ENCODE data around the gene ARL6IP1. TPM values are rescaled to one million over a fixed set of nuclear protein-coding genes. Genes with fewer than 3 reads are reported as not detected.

The ARL6IP1 gene
- total RNA-seq, 6 donors from 2014 or later = 37.7 to 172 (median 105) TPM

DNA sequence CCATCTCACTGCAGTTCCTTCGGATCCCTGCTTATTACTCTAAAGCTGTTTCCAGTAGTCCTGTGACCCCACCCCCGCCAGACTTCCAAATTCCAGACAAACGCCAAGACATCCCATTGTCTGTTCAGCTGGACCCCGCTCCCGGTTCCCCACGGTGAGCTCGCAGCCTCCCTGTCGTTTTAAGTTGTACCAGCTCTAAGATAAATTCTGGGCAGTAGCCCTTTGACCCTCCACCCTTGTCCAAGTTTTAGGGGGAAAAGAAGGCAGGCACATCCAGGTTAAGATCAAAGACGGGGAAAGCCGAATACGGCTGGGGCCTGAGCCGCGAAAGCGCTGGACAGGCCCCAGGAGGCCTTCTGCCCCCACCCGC, 589 bp downstream of the ARL6IP1 start:
- no peak for DNase-seq

DNA sequence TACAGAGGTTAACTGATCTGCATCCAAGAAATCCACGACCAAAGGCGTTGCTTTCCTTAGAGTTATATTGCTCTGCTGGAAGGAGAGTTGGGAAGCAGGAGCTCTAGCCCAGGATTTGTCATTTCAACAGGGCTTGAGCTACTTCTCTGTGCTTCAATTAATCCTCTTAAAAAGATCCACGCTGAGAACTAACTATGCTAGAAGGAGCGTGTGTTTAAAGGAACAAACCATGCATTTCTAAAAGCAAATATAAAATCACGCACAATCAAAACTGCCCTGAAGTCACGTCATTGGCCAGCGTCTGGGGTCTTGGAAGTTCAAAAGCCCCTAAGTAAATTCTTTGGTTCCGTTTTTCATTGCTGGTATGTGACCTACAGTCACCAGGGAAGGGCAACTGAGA, 1.1 kb downstream of the ARL6IP1 start:
- 2 to 4% methylated on average over 8 of the region's 8 CpGs for WGBS, 2 donors
- no peak for ATAC-seq (ENCODE audit: low FRiP score in 2 of 2)
- no peak for DNase-seq
- Histone ChIP-seq H3K4me3 (peak overlapping the region; percentile 93 to 98 (median 96)), H3K9me3 (no peaks in the 10 kb centered on the region), H3K36me3 (peaks cover 0 to 21% (median 6%) of the 10 kb centered on the region in 4 donors), H3K27me3 (no peaks in the 10 kb centered on the region), H3K27ac (peak overlapping the region; percentile 91 to 98 (median 94)), H3K4me1 (peaks cover 19 to 44% (median 32%) of the 10 kb centered on the region in 4 donors)
- TF ChIP-seq POLR2A (IDR thresholded peaks at IDR 0.05) = no peak
- TF ChIP-seq EP300 (IDR thresholded peaks at IDR 0.05) = no peak
- no peak for TF ChIP-seq POLR2AphosphoS5 (IDR thresholded peaks at IDR 0.05)
- TF ChIP-seq, protein P1, sequence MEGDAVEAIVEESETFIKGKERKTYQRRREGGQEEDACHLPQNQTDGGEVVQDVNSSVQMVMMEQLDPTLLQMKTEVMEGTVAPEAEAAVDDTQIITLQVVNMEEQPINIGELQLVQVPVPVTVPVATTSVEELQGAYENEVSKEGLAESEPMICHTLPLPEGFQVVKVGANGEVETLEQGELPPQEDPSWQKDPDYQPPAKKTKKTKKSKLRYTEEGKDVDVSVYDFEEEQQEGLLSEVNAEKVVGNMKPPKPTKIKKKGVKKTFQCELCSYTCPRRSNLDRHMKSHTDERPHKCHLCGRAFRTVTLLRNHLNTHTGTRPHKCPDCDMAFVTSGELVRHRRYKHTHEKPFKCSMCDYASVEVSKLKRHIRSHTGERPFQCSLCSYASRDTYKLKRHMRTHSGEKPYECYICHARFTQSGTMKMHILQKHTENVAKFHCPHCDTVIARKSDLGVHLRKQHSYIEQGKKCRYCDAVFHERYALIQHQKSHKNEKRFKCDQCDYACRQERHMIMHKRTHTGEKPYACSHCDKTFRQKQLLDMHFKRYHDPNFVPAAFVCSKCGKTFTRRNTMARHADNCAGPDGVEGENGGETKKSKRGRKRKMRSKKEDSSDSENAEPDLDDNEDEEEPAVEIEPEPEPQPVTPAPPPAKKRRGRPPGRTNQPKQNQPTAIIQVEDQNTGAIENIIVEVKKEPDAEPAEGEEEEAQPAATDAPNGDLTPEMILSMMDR (IDR thresholded peaks at IDR 0.05) = no peak

More for the DNA sequence above, 589 bp downstream of the ARL6IP1 start:
- WGBS, 2 donors = 0 to 1% methylated on average over 8 to 15 of the region's 15 CpGs
- peaks cover 0 to 16% (median 4%) of the 10 kb centered on the region in 4 donors for H3K36me3 ChIP-seq
- H3K4me1 ChIP-seq = peaks cover 19 to 44% (median 32%) of the 10 kb centered on the region in 4 donors
- peak in 1 of 2 donors; percentile 6 for ATAC-seq (ENCODE audit: low FRiP score in 2 of 2)
- no peaks in the 10 kb centered on the region for H3K27me3 ChIP-seq
- no peaks in the 10 kb centered on the region for H3K9me3 ChIP-seq
- peak overlapping the region; percentile 91 to 98 (median 94) for H3K27ac ChIP-seq
- TF ChIP-seq, protein P1 (IDR thresholded peaks at IDR 0.05) = no peak
- TF ChIP-seq EP300 (IDR thresholded peaks at IDR 0.05) = no peak
- no peak for TF ChIP-seq POLR2AphosphoS5 (IDR thresholded peaks at IDR 0.05)
- TF ChIP-seq POLR2A (IDR thresholded peaks at IDR 0.05) = no peak
- peak overlapping the region; percentile 93 to 98 (median 96) for H3K4me3 ChIP-seq

DNA sequence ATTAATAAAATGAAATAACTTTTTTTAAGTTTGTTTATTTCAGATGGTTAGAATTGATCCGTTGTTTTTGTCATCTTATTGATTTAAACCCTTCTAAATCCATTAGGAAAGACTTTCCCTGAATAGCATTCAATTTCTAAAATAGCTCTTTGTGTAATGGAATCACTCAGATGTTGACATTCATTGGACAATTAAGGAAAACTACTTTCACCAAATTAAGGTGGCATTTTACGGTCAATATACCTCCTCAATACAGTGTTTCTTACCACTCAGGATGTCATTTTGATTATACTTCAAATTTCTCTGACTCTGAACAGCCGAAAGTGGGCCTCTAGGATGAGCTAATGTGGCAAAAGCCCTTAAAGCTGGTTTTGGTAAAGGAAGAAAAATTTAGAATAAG, 1.8 kb downstream of the ARL6IP1 start:
- no peak for ATAC-seq (ENCODE audit: low FRiP score in 2 of 2)
- H3K9me3 ChIP-seq = no peaks in the 10 kb centered on the region

DNA sequence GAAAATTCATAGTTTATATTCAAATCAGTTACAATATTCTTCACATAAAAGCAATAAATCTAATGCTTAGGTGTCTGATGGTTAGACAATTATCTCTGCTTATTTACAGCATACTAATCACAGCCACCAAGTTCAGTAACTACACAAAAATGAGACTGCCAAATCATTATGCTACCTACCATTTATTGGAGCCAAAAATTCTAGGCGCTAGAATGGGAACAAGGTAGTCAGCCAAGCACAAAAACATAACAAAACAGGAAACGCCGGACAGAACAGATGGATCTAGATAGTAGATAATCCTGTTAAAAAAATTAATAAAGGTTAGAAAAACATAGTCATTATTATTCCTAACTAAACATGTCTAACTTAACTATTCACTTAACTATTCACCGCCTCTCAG, 3.6 kb downstream of the ARL6IP1 start:
- TF ChIP-seq EP300 (IDR thresholded peaks at IDR 0.05) (no peak), POLR2AphosphoS5 (IDR thresholded peaks at IDR 0.05) (no peak), POLR2A (IDR thresholded peaks at IDR 0.05) (no peak)
- TF ChIP-seq, protein P1 (IDR thresholded peaks at IDR 0.05) = no peak
- 81% methylated on average over 4 of the region's 4 CpGs for WGBS, 2 donors
- no peak for ATAC-seq (ENCODE audit: low FRiP score in 2 of 2)
- H3K4me3 ChIP-seq = no peak overlapping the region
- peaks cover 13 to 47% (median 22%) of the 10 kb centered on the region in 4 donors for H3K36me3 ChIP-seq
- H3K27me3 ChIP-seq = no peaks in the 10 kb centered on the region
- H3K4me1 ChIP-seq = peaks cover 17 to 36% (median 29%) of the 10 kb centered on the region in 4 donors
- no peak overlapping the region for H3K27ac ChIP-seq
- no peaks in the 10 kb centered on the region for H3K9me3 ChIP-seq
- DNase-seq = no peak

More for the DNA sequence above, 1.8 kb downstream of the ARL6IP1 start:
- Histone ChIP-seq H3K36me3 (peaks cover 0 to 29% (median 8%) of the 10 kb centered on the region in 4 donors), H3K4me1 (peaks cover 19 to 39% (median 31%) of the 10 kb centered on the region in 4 donors), H3K27me3 (no peaks in the 10 kb centered on the region), H3K27ac (peak overlapping the region in 1 of 4 donors; percentile 98), H3K4me3 (peak overlapping the region in 1 of 4 donors; percentile 97)
- DNase-seq = no peak
- WGBS, 2 donors = 77 to 79% methylated on average over 3 of the region's 3 CpGs
- TF ChIP-seq EP300 (IDR thresholded peaks at IDR 0.05) (no peak), POLR2A (IDR thresholded peaks at IDR 0.05) (no peak), POLR2AphosphoS5 (IDR thresholded peaks at IDR 0.05) (no peak)
- TF ChIP-seq, protein P1 (IDR thresholded peaks at IDR 0.05) = no peak

DNA sequence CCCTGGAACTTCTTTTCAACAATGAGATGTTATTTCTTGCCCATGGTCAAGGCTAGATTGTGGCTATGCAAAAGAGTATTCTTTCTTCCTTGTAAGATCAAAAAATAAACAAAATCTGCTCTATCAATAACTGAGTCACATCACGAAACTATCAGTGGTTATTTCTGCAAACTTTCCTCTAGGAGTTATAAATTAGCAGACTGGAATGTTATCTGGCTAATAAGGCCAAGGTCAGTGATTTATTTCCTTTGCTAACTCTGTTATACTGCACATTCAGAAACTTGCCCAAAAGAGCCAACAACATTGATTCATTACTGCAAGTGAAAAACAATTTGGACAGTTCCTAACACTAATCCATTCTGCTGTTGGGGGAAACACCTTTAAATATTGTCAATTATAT, 5.0 kb downstream of the ARL6IP1 start:
- Histone ChIP-seq H3K27me3 (no peaks in the 10 kb centered on the region), H3K36me3 (peaks cover 14 to 56% (median 24%) of the 10 kb centered on the region in 4 donors), H3K27ac (no peak overlapping the region), H3K4me1 (peaks cover 10 to 25% (median 22%) of the 10 kb centered on the region in 4 donors), H3K4me3 (no peak overlapping the region), H3K9me3 (no peaks in the 10 kb centered on the region)
- WGBS, 2 donors = 86 to 87% methylated on average over 1 of the region's 1 CpG
- DNase-seq (no peak), ATAC-seq (ENCODE audit: low FRiP score in 2 of 2) (no peak)
- TF ChIP-seq POLR2A (IDR thresholded peaks at IDR 0.05) (no peak), POLR2AphosphoS5 (IDR thresholded peaks at IDR 0.05) (no peak), EP300 (IDR thresholded peaks at IDR 0.05) (no peak)
- TF ChIP-seq, protein P1 (IDR thresholded peaks at IDR 0.05) = no peak

Measured in upper lobe of left lung (tissue), 6 donors.